Measurements from ENCODE around the gene DENND1A. TPM values are rescaled to one million over a fixed set of nuclear protein-coding genes. Genes with fewer than 3 reads are reported as not detected.

DENND1A gene
- polyA plus RNA-seq, 1 experiment, result 16.2 TPM

DNA sequence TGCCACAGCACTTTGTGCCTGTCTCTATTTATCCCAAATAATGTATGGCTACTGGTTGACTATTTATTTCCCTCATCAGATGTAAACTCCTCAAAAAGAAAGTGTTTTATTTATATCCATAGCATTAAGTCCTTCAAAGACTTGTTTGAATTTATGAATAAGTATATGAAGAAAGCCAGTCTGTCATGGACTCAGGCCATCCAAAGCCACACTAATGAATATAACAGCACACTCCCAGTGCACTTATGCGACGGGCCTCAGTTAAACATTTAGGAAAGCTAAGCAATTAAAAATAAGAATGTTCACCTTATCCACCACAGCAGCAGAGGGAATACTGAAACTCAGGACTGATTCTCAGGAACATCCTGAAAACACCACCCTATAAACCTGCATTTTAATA is 77.5 kb downstream of the DENND1A start:
- Histone ChIP-seq H3K4me3 (ENCODE audit: low read depth, low read length) (no peak overlapping the region), H3K9me3 (ENCODE audit: control insufficient read depth, insufficient read depth, low read length) (peaks cover 4% of the 10 kb centered on the region), H3K27ac (ENCODE audit: low read depth, low read length) (no peak overlapping the region), H3K27me3 (ENCODE audit: control insufficient read depth, insufficient read depth, low read length) (no peaks in the 10 kb centered on the region)
- CTCF ChIA-PET, result no interaction called here
- DNase-seq (ENCODE audit: low read depth, low spot score), result no peak
- POLR2A ChIA-PET, result no interaction called here
- TF ChIP-seq, protein P1, sequence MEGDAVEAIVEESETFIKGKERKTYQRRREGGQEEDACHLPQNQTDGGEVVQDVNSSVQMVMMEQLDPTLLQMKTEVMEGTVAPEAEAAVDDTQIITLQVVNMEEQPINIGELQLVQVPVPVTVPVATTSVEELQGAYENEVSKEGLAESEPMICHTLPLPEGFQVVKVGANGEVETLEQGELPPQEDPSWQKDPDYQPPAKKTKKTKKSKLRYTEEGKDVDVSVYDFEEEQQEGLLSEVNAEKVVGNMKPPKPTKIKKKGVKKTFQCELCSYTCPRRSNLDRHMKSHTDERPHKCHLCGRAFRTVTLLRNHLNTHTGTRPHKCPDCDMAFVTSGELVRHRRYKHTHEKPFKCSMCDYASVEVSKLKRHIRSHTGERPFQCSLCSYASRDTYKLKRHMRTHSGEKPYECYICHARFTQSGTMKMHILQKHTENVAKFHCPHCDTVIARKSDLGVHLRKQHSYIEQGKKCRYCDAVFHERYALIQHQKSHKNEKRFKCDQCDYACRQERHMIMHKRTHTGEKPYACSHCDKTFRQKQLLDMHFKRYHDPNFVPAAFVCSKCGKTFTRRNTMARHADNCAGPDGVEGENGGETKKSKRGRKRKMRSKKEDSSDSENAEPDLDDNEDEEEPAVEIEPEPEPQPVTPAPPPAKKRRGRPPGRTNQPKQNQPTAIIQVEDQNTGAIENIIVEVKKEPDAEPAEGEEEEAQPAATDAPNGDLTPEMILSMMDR (IDR thresholded peaks at IDR 0.05; ENCODE audit: low read depth, low read length), result no peak

DNA sequence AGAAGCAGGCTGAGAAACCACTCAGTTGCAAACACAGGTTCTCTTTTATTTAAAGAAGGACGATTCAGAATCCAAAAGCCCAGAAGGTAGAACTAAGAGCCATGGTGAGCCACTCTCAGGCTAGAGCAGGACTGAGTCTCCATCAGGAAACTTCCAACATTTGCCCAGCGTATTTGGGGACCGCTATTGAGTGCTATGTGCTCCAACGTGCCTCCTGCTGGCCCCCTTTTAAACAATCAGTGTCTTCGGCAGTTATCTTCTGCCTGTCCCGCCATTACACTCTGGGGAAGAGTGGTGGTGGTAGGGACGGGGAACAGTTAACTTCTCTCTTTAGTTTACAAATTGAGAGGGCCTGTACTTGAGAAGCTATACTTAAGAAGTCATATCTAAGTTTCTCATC is 78.1 kb downstream of the DENND1A start:
- POLR2A ChIA-PET, result no interaction called here

DNA sequence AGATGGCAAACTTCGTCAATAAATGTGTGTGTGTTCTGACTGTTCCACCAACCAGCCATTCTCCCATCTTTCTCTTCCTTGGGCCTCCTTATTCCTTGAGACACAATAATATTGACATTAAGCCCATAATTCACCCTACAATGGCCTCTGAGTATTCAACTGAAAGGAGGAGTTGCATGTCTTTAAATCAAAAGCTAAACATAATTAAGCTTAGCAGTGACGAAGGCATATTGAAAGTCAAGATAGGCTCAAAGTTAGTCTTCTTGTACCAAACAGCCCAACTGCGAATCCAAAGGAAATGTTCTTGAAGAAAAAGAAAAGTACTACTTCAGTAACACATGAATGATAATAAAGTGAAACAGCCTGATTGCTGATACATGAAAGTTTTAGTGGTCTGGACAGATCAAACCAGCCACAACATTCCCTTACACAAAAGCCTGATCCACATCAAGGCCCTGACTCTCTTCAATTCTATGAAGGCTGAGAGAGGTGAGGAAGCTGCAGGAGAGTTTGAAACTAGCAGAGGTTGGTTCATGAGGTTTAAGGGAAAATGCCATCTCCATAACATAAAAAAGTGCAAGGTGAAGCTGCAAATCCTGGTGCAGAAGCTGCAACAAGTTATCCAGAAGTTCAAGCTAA is 81.4 kb downstream of the DENND1A start:
- Histone ChIP-seq H3K27ac (ENCODE audit: low read depth, low read length) (no peak overlapping the region), H3K9me3 (ENCODE audit: control insufficient read depth, insufficient read depth, low read length) (peaks cover 10% of the 10 kb centered on the region), H3K27me3 (ENCODE audit: control insufficient read depth, insufficient read depth, low read length) (no peaks in the 10 kb centered on the region), H3K4me3 (ENCODE audit: low read depth, low read length) (no peak overlapping the region)
- TF ChIP-seq, protein P1 (IDR thresholded peaks at IDR 0.05; ENCODE audit: low read depth, low read length), result no peak
- ChIA-PET CTCF (no interaction called here), POLR2A (no interaction called here)
- DNase-seq (ENCODE audit: low read depth, low spot score), result no peak

More for the DNA sequence above, 78.1 kb downstream of the DENND1A start:
- DNase-seq (ENCODE audit: low read depth, low spot score), result no peak
- Histone ChIP-seq H3K27ac (ENCODE audit: low read depth, low read length) (no peak overlapping the region), H3K4me3 (ENCODE audit: low read depth, low read length) (no peak overlapping the region), H3K27me3 (ENCODE audit: control insufficient read depth, insufficient read depth, low read length) (no peaks in the 10 kb centered on the region), H3K9me3 (ENCODE audit: control insufficient read depth, insufficient read depth, low read length) (peaks cover 6% of the 10 kb centered on the region)
- CTCF ChIA-PET, result no interaction called here
- TF ChIP-seq, protein P1 (IDR thresholded peaks at IDR 0.05; ENCODE audit: low read depth, low read length), result no peak

DNA sequence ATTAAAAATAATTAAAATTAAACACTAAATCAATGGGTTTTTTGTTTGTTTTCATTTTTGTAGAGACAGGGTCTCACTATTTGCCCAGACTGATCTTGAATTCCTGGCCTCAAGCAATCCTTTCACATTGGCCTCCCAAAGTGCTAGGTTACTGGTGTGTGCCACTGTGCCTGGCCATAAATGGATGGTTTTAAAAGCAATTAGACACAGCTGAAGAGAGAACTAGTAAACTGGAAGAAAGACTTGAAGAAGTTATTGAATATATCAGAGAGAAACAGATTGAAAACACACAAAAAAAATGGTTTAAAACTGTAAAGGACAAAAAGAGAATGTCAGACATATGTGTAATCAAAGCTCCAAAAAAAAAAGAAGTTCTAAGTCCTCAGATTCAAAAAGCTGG is 83.0 kb downstream of the DENND1A start:
- ChIA-PET POLR2A (no interaction called here), CTCF (no interaction called here)
- no peak for DNase-seq (ENCODE audit: low read depth, low spot score)
- Histone ChIP-seq H3K27me3 (ENCODE audit: control insufficient read depth, insufficient read depth, low read length) (no peaks in the 10 kb centered on the region), H3K4me3 (ENCODE audit: low read depth, low read length) (no peak overlapping the region), H3K9me3 (ENCODE audit: control insufficient read depth, insufficient read depth, low read length) (peaks cover 10% of the 10 kb centered on the region), H3K27ac (ENCODE audit: low read depth, low read length) (no peak overlapping the region)
- TF ChIP-seq, protein P1 (IDR thresholded peaks at IDR 0.05; ENCODE audit: low read depth, low read length), result no peak

DNA sequence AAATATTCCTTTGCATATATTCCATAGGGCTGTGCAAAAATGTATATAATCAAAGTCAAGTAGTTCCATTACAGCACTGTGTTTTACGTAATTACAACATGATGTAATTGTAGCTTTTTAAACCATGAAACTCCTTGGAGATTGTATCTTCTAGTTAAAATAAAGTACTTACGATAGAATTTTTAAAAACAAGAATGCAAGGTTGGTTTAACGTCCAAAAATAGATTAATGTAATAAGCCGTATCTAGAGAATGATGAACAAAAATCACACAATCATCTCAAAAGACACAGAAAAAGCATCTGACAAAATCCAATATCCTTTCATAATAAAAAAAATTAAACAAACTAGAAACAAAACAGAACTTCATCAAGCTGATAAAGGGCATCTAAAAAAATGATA is 86.2 kb downstream of the DENND1A start:
- ChIA-PET POLR2A (no interaction called here), CTCF (no interaction called here)
- H3K27ac ChIP-seq (ENCODE audit: low read depth, low read length), result no peak overlapping the region
- no peaks in the 10 kb centered on the region for H3K27me3 ChIP-seq (ENCODE audit: control insufficient read depth, insufficient read depth, low read length)
- no peak for DNase-seq (ENCODE audit: low read depth, low spot score)
- peaks cover 10% of the 10 kb centered on the region for H3K9me3 ChIP-seq (ENCODE audit: control insufficient read depth, insufficient read depth, low read length)
- no peak overlapping the region for H3K4me3 ChIP-seq (ENCODE audit: low read depth, low read length)
- TF ChIP-seq, protein P1 (IDR thresholded peaks at IDR 0.05; ENCODE audit: low read depth, low read length), result no peak
